Left cardiac atrium (tissue), 4 donors: Measurements from ENCODE around the gene VSIG10. TPM values are rescaled to one million over a fixed set of nuclear protein-coding genes. Genes with fewer than 3 reads are reported as not detected.

Source experiments
- ATAC-seq, 2 donors: fragments of 200-7000 bp; cut with Tn5 transposase; one replicate each; pipeline ENCODE4 v1.9.1; 2020; ENCODE audit warnings: mild to moderate bottlenecking in 2 of 2, moderate library complexity in 2 of 2
- DNase-seq: peaks from one replicate; pipeline ENCODE4 v3.0.0-alpha.2; 2020
- intact Hi-C, 2 donors: fragments of 100-400 bp; cut with DNase I; formaldehyde crosslinking; loops; one replicate each; pipeline versions ENCODE4 v1.14.1 to v1.15.1; 2022 to 2023
- total RNA-seq, 2 donors: library from RNA; stranded (reverse); fragmentation: NEBNext Ultra II Directional; extraction: Animal tissue kit (Norgen Biotek cat#: 25700); gene quantifications; one replicate each; pipeline ENCODE4 v1.2.1, GENCODE V29; 2021
- donor health status: DM: no; HTN: yes; CAD: no.
- donor health status: DM: no; HTN: yes; CAD: no; lungs with severe emphysema.
- donor health status: DM: yes; HTN: yes; CAD: no.
- donor health status: Dilated cardiomyopathy.

The VSIG10 gene
- total RNA-seq, 2 donors from 2014 or later, result 9.3 to 17.2 TPM

DNA sequence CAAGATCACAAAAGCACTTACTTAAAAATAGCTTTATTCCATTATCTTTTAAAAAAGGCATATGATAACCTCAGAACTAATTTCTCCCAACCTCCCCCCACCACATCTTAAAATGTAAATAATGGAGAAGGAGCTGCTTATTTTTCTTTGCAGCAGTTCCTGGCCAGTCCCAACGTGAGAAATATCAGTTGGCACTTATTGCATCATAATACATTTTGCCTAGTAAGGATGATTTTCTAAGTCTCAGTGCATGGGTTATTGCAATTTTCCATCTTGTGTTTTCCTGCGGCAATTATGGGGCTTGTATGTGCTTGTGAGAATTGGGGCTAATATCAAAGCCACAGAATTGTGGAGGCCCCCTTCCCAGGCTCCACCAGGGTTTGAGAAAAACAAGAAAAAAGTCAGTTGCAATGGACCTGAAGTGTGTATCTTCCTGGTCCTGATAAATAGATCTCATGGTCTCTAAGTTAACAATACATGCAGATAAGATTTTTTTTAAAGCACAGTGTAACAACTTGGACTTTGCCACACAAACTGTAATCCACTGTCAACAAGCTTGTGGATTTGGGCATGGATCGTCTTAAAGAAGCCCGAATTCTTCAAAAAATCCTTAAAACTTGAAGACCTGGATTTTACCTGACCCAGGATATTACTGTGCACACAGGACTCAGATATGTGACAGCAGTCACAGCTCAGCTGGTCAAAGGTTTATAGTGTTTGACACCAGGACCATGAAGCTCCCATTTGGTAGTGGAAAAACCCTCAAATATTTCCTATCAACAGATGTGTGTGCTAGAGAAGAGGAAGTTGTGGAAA lies 40.0 kb downstream of the VSIG10 start:
- ATAC-seq (no peak), DNase-seq (no peak)
- intact Hi-C loops, result loop anchor here in 1 of 2 donors (5.0 kb wide), 1 partner anchor 39 kb away; the partner anchor contains the start of gene VSIG10

DNA sequence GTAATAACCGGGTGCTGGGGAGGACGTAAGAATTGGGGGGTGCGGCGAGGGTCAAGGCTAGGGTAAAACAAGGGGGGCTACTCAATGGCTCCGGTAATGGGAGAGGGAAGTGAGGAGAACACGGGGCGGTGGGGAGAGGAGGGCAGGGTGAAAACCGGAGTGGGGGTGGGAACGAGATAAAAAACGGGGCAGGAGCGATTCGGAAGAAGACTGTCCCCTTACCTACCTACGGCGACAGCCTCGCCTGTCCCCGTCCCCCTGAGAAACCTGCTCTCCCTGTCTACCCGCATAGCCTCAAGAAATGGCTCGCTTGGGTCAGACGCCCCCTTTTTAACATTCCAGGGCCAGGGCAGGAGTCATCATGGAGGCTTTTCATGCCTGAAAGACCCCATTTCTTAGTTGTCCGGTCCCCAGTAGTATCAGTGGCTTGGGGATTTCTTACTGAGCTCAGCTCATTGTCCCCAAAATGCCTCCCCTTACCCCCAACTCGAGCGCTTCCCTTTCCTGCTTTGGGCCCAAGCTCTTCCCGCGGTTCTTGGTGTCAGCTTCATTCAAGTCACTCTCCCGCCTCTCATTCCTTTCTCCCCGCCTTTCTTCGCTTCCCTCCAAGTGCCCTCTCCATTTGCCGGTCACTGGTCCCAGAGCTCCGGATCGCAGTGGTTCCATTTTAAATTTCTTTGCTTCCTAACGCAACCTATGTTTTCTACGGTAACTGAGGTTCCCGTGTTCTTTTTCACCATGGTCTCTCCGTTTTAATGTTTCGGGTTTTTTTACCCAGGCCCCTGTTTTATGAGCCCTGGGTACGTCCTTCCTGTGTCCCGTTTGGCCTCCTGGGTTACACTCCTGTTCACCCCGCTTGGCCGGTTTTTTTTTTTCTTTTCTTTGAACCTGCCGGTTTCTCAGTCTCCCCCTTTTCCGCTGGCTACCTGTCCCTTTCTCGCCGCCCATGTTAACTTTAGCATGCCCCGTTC lies 41.7 kb downstream of the VSIG10 start:
- peak; percentile 45 for DNase-seq
- intact Hi-C loops, result loop anchor here in 1 of 2 donors (5.0 kb wide), 1 partner anchor 40 kb away; the partner anchor contains the start of gene VSIG10
- peak; percentile 50 to 56 for ATAC-seq

DNA sequence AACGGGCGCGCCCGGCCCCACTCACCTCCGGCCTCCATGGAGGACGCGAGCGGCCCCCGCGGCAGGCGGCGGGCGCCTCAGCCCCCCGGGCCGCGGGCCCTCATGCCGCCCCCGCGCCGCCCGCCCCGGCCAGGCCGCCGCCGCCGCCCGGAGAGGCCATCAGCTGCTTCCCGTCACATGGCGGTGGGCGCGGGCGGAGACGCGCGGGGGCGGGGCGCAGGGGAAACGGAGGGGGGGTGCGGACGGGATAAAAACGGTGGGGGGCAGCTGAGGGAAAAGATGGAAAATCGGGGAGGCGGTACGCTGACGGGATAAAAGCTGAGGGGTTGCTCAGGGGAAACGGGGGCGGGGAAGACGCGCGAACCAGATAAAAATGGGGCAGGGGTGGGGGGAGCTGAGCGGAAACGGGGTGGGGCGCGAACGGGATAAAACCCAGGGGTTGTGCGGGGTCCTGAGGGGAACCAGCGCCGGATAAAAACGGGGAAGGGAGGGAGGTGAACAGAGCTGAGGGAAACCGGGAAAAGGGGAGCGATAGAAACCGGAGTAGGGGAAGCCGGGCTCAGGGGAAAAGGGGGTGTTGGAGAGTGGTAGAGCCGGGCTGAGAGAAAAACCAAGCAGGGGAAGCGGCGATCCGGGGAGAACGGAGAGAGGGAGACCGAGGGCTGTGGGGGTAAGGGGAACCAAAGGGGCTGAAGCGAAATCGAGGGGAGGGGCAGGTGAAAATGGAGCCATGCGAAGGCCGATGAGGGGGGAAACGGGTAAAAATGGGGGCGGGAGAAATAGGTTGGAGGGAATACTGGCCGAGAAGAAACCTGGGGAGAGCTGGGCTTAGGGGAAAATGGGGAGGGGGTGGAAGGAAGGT lies 42.6 kb downstream of the VSIG10 start, which contains the start of gene WSB2:
TSS of gene WSB2 (minus strand) at position 169 of the 862 bp plus-strand sequence. CDS start at position 38, 131 bp downstream.
- DNase-seq (peak; percentile 88), ATAC-seq (peak; percentile 66 to 73)
- intact Hi-C loops, result loop anchor here in 1 of 2 donors (5.0 kb wide), 1 partner anchor 41 kb away; the partner anchor contains the start of gene VSIG10

DNA sequence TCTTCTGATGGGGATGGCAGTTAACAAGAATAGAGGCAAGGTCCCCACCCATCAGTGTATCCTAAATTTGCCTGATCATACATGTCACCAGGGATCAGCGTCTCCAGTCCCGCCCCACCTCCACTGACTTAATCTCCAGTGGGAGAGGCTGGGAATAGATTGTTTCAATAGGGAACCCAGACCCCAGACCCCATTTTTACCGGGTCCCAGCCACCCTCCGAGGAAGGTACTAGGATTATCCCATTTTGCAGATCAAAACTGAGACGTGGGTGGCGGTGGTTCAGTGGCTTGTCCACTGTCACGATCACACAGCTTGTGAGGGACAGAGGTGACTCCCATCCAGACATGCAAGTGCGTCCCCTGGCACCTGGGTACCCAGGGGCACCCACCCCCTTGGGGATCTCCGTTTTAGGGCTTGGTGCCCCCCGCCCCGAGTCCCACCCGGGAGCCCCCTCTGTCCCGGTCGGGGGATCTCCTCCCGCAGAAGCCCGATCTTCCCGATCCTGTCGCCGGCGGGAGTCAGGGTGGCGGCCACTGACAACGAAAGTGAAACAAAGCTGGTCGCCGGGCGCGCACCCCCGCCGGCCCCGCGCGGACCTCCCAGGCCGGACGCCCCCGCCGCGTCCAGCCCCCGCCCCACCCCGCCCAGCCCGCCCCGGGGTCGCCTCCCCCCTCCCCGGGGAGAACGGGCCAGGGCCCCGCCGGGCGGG lies 43.4 kb downstream of the VSIG10 start:
- ATAC-seq (peak; percentile 27 to 55), DNase-seq (peak; percentile 62)
- intact Hi-C loops, result loop anchor here in 1 of 2 donors (5.0 kb wide), 1 partner anchor 42 kb away; the partner anchor contains the start of gene VSIG10

DNA sequence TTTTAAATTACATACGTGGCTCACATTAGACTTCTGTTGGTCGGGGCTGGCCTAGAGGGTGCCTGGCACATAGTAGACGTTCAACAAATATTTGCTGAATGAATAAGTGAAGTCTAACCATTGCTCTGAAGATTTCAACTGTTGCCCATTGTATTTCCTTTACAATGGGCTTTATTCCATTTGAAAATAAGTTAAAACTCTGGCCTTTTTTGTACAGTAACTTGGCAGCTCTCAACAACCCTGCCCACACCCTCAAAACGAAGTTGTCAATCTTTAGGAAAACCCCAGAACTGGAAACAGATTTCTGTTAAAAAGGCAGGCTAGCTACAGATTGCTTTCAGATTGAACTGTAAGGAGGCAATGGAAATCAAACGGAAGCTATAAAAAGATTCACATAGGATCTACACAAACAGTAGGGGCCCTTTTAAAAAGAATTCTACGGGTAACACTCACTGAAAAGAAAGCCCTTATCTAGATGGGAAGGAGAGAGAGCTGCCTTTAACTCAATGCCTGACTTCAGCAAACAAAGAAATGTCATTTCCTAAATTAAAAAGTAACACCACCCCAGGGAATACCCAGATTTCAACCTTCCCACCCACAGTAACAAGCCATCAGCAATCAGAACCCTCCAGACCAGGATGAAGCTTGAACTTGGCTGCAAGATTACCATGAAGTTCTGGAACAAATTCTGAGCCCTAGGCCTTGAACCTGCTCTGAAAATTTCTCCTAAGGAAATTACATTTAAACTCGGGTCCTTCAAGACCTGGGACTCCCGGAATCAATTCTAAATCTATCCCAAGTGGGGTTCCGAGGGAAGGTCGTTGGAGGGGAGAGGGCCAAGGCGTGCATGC lies 44.2 kb downstream of the VSIG10 start:
- ATAC-seq (no peak), DNase-seq (no peak)
- intact Hi-C loops, result loop anchor here in 1 of 2 donors (5.0 kb wide), 1 partner anchor 43 kb away; the partner anchor contains the start of gene VSIG10

DNA sequence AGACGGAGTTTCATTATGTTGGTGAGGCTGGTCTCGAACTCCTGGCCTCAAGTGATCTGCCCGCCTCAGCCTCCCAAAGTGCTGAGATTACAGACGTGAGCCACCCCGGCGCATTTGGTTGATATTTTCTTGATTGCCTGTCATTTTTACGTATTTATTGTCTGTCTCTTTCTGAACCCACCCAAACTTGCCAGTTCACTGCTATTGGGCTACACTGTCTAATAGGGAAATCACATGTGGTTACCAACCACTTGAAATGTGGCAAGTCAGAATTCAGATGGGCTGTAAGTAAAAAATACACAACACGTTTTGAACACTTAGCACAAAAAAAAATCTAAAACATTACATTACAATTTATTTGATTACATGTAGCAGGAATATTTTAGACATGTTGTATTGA lies 44.9 kb downstream of the VSIG10 start:
- DNase-seq (no peak), ATAC-seq (no peak)
- intact Hi-C loops, result no loop called here

DNA sequence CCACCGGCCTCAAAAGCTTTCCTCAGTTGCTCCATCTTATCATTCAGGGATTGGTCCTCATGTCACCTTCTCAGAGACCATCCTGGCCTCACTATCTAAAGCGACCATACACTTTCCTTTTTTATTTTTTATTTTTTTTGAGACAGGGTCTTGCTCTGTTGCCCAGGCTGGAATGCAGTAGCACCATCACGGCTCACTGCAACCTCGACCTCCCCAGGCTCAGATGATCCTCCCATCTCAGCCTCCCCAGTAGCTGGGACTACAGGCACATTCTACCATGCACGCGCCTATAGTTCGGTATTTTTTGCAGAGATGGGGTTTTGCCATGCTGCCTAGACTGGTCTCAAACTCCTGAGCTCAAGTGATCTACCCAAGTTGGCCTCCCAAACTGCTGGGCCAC lies 45.6 kb downstream of the VSIG10 start:
- DNase-seq, result no peak
- intact Hi-C loops, result no loop called here
- no peak for ATAC-seq

DNA sequence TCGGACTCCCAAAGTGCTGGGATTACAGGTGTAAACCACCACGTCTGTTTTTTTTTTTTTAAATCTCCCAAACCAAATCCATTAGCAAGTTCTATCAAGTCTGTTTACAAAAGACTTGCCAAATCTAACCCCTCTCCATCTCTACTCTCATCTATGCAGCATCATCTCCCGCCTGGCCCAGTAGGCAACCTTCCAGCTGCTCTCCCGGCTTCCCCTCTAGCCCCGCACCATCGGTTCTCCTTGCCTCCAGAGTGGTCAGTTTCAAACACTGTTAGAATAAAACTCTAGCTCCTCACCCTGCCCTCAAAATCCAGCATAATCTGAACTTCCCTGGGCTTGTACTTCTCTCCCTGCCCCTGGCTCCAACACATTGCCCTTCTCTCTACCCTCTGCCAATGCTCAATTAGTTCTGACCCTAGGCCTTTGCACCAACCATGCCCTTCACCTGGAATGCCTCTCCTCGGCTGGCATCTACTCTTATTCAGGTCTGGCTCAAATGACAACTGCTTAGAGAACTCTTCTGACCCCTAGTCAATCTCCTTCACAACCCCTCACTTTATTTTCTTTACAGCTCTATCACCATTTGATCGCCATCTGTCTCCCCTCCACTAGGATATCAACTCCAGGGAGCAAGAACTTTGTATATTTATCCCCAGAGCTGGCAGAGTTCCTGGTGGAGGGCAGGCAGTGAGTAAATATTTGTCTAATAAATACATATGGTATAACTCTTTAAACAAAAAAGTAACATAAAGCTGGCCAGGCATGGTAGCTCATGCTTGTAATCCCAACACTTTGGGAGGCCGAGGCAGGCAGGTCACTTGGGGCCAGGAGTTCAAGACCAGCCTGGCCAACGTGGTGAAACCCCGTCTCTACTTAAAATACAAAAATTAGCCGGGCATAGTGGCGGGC lies 47.7 kb downstream of the VSIG10 start:
- DNase-seq (no peak), ATAC-seq (no peak)
- intact Hi-C loops, result no loop called here

DNA sequence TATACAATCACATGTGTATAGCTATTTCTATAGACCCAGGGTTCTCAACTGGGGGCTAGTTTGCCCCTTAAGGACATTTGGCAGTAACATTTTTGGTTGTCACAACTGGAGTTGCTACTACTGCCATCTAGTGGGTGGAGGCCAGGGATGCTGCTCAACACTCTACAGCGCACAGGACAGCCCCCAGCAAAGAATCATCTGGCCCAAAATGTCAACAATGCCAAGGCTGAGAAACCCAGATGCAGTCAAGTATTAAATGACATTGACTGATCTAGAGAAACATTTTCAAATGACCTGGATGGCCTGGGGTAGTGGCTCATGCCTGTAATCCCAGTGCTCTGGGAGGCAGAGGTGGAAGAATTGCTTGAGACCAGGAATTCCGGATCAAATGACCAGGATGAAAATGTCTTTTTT lies 48.7 kb downstream of the VSIG10 start:
- no peak for ATAC-seq
- intact Hi-C loops, result no loop called here
- DNase-seq, result peak; percentile 51

DNA sequence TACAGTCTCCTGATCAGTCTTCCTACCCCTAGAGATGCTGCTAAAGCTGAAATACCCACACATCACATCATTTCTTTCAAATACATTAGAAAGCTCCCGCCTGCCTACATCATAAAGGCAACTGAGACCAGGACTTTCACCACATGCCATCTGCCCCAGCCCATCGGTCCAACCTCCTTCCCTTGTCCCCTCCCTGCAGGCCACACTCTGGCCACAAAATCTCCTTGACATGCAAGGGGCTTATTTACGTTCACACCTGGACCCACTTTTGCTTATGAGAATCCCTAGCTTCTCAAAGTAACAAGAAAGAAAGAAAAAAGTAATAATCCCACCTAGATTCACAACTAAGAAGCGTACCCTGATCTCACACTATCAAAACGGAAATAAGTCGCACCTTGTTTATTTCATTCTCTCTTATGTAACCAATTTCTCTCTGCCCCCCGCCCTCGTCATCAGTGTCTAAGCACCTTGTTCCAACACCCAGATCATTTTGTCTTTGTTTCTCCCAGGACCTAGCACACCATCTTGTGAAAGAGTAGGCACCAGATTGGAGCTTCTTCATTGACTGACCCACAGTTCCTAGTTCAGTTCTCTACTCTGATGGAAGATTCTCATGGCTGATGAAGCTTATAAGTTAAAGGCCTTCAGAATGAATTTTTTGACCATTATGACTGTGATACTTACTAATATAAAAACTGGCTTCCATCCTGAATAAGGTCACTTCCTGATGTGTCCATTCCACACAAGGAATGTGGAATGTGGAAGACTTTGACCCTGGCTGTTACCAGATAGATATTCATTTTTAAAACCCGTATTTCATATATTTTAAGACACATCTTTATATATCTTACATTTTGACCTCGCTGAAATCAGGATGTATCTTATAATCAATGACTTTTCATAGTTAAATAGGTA lies 50.5 kb downstream of the VSIG10 start:
- intact Hi-C loops, result no loop called here
- no peak for DNase-seq
- ATAC-seq, result no peak

DNA sequence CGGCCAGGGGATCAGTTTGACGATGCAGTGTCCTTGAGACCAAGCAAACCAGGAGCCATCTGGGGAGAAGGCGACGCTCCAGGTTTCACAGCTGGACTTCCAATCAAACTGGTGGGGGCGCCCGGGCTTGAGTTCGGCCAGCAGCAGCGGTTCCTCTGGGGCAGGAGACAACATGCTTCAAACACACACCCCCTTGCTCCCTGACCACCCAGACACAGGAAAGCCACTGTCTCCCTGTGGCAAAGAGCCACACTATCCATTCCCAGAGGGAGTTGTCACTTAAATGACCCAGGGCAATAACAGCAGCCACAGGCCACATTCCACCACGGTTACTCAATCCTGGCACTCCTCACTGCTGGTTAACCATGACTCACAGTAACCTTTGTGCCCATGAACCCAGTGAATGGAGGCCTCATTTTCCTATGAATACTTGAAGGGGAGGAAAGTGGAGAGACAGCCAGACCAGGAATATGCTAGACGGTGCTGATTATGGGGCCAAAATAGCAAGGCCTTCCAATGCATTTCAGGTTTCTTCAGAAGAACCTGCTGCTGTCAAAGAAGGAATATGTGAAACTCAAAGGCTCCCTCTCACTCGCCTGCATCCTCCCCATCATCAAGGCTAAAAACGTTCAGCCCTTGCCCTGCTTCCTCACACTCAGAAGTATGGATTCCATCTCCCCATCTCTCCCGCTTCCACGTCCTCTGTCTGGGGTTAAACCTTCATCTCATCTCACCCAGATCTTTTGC lies 51.3 kb downstream of the VSIG10 start:
- peak; percentile 79 for DNase-seq
- peak; percentile 97 to 98 for ATAC-seq
- intact Hi-C loops, result no loop called here

DNA sequence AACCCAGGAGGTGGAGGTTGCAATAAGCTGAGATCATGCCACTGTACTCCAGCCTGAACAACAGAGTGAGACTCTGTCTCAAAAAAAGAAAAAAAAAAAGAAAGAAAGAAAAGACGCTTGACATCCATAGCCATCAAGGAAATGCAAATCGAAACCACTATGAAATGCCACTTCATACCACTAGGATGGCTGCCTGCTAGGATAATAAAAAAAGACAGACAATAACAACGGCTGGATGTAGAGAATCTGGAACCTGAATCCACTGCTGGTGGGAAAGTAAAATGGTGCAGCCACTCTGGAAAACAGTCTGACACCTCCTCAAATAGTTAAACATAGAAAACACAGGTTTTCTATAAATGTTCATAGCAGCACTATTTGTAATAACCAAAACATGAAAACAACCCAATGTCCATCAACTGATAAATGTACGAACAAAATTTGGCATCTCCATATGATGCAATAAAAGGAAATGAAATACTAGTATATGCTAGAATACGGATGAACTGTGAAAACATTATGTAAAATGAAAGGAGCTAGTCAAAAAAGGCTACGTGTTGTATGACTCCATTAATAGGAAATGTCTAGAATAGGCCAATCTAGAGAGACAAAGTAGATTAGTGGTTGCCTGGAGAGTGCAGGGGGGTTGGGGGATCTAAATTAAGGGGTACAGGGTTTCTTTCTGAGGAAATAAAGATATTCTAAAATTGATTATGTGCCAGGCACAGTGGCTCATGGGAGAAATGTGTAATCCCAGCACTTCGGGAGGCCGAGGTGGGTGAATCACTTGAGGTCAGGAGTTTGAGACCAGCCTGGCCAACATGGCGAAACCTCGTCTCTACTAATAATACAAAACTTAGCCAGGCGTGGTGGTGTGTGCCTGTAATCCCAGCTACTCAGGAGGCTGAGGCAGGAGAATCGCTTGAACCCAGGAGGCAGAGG lies 52.6 kb downstream of the VSIG10 start:
- no peak for DNase-seq
- no peak for ATAC-seq
- intact Hi-C loops, result no loop called here

DNA sequence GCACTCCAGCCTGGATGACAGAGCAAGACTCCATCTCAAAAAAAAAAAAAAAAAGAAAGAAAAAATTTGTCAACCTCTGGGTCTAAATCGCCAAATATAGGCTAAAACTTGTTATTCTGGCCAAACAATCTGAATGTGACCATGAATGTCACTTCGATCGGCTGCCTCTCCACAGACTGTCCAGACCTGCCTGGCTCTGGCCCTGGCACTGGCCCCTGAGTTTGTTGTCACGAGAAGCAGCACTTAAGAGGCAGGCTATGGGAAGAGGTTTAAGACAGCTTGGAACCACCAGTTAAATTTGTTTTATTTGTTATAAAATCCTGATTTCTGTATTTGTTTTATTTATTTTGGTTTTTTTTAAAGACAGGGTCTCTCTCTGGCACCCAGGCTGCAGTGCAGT lies 57.4 kb downstream of the VSIG10 start:
- ATAC-seq (no peak), DNase-seq (no peak)
- intact Hi-C loops, result no loop called here
